ENCODE measurements around the gene DNAH10.
A peak's percentile ranks its signal among the peaks of the same experiment; 100 is the strongest.
"Not testable (repeated sequence)": the region's sequence is repeated elsewhere in the genome, so short reads cannot be mapped to it uniquely, and the experiment has no call there.

DNAH10 gene

DNA sequence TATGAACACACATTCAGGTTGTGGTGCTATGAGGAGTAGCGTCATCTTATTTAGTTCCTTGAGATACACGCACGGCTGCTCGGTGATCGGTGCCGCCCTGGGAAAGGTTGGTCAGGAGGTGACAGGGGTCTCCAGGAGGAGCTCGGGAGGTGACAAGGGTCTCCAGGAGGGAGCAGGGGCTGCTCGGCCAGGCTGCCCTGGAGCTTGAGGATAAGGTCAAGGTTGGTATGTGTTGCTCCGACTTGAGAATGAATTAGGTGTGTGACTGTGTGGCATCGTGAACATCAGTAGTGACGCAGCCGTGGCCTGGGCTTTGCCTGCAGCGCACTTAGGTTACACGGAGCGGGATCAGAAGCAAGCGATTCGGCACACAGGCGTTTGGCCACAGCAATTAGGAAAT lies 174.4 kb downstream of the DNAH10 start:
- no peak for DNase-seq (ENCODE audit: low read depth)

DNA sequence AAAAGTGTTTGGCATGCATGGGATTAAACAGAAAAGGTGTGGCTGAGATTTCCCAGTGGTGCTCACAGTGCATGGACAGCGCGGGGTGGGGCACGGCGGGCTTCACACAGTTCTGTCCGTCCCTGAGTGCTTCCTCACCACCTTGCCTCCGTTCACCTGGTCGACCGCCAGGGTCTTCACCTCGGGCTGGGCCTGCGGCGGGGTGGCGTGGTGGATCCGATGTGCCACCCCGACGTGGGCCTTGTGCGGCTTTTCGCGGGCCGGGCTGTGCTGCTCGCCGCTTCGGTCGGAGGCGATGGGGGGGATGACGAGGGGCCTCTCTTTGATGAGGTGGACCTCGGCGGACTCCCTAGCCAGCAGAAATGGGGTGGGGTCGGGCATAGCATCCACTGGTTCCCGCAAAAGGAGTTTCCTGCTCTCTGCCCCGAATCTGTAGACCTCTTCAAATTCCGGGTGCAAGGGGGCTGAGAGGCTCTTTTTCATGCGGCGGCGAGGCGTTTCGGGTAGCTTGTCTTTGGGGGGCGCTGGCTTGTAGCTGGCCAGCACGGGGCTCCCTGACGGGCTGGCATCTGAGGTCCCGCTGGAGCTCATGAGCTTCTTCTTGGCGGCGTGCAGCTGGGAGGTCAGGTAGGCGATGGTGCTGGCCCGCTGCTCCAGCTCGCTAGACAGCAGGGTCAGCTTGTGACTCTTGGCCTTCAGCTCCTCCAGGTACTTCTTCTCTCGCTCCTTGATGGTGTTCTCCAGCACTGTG lies 175.0 kb downstream of the DNAH10 start:
- no peak for DNase-seq (ENCODE audit: low read depth)

DNA sequence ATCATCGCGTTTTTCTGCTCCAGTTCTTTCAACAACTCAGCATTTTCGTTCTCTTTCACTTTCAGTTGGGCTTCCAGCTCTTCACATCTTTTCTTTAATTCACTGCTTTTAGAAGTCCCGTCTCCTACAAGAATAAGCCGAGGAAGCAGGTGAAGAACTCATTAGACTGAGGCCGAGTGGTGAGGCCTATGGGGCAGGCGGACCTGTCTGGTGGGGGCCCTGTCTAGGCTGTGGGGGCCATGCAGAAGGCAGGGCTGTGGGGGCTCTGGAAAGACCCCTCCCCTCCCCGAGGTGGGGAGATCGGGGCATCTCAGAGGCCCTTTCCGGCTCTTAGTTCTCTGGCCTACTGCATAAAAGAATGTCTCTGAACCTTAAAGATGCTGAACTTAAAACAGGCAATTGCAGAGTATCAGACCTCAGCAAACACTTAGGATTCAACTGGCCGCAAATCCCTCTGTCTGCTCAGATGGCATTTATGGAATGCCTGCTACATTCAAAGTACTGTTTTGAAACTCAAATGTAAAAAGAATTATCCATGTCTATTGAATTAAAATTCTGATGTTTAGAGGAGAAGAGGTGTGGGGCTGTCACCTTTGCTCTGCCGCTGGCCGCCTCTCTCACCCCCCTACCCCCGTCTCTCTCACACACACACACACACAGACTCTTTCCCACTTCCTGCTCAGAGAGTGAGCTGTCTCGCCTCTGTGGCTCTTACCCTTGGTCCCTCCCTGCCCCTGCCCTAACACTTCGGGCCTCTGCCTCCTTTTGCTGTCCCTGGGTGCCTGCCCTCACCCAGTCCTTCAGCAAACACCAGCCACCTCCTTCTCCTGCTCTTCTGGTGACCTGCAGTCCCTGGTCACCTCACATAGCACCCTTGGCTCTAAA lies 175.8 kb downstream of the DNAH10 start:
- DNase-seq (ENCODE audit: low read depth), result peak; percentile 49

DNA sequence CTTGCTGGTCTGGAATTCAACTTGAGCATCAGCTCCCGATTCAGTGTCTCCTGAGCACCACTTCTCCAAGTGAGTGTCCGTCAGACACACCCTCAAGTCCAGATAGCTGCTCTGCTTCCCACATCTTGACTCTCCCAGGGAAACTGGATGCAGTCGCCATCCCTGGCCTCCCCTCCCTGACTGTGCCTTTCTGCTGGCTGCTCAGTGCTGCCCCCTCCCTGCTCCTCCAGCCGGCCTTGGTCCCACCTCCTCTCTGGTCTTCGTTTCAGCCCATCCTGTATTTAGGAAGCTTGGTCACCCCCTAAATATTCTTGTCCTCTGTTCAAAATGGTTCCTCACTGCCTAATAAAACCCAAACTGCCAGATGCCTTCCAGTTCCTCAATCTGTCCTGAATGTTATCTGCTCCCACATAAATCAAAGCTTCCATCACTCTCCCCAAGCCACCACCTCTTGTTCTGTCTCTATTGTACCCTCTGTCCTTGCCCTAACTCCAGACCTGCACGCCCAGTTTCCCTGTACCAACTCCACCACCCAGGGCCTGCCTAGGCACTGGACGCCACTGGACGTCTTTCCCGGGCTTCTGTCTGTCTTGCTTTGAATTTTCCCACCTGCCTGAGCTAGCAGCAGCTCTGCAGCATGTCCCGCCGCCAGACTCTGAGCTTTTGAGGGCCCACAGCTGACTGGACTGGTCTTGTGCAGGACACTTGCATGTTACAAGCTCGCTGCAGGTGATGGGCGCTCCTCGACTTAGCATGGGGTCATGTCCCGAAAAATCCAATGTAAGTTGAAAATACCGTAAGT lies 176.8 kb downstream of the DNAH10 start:
- no peak for DNase-seq (ENCODE audit: low read depth)

DNA sequence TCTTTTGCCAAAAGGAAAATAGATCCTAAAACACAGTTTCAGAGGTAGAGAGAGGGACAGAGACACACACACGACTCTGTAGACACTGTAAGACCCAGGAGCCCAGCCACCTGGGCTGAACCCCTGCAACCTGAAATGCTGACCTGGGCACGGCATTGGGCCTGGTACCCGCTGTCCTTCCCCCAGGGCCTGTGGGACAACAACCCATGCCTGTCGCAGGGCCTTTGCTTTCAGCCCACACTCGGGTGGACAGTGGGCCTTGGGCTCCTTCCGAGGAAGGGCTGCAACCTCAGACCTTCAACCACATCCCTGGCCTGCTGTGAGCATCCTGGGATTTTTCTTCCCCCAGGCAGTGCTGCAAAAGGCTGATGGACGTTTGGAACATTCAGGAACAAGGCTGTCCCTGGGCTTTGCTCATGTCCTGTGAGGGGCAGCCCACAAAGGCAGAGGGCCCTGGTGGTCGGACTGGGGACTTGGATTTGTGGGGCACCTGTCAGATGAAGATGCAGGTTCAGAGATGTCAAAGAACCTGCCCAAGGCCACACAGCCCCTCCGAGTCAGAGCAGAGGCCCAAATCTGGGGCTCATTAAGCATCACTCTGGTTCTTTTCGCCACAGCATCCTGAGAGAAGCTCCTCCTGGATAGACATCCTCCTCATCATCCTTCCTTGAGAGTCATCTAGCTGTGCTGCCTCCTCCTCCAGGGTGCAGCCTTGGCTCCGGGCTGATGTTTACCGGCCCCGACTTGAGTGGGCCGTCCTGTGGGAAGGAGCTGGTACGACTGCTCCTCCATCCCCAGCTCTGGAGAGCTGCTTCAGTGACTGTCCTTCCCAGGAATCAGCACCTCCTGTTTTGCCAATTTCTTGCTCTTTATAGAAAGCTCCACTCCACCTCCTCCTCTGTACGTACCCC lies 177.9 kb downstream of the DNAH10 start:
- no peak for DNase-seq (ENCODE audit: low read depth)

DNA sequence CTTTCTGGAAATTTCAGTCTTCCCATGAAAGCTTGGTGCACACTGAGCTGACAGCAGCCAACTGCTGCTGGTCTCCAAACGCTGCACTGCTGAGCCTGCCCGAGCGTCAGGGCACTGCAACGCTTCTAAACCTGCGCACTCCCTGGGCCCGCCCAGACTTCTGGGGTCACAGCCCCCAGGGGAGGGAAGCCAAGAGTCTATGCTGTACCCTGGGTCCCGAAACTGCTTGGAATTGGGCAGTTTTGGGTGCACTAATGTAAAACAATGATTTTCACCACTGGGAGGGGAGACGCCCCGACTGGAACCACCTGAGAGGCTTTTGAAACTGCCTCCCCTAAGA lies 178.5 kb downstream of the DNAH10 start:
- DNase-seq (ENCODE audit: low read depth), result no peak

DNA sequence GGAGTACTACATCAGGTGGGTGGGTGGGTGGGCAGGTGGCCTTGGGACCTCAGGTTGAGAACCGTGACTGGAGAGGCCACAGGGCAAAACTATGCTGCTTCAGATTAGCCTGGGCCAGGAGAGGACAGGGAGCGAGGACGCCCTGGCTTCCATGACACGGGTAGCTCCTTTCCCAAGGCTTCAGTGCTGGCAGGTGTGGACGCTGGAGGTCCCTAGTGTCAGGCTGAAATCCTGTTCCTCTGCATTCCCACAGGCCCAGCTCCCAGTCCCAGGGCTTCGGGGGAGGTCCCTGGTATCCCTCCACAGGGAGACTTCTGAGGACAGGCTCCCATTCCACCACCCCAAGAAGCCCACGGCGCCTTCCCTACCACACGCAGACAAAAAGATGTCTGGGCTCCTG lies 178.9 kb downstream of the DNAH10 start:
- no peak for DNase-seq (ENCODE audit: low read depth)

DNA sequence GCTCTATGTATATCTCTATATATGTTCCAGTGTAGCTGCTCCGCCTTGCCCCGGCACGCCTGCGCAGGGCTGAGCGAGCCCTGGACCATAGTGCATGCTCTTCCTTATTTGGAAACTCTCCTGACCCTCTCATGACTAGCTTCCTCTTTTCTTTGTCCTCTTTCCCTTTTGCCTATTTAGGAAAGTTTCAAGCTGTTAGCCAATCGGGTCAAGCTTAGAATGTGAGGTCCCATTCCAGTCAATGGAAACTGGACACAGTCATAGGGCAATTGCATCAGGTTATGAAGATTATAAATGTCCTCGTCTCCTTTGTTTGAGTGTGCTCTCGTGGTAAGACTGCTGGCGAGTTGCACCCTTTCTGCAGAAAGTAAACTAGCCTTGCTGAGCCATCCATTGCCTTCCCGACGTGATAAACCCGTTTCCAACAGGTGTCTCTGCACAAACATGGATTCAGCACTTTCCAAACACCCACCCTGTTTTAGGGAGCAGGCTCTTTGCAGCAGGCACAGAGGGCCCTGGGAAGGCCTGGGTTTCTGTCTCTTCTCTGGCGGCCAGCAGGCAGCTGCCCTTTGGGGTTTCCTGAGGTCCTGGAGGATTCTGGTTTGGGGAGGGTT lies 179.6 kb downstream of the DNAH10 start:
- no peak for DNase-seq (ENCODE audit: low read depth)

DNA sequence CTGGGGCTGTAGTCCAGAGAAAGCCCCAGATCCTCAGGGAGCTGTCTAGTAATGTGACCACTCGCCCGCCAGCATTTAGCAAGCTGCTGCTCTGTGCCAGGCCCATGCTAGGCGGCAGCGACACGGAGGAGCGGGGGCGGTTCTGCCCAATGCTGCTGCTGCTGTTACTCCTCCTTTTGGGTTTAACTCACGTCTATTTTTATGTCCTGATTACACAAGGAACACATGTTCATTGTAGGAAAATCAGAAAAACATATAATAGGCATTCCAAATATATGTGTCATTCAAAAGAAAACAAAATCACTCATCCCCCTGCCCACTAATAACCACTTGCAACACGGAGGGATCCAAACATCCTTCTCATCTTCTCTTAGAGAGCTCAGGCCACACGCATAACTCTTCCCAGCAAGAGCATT lies 180.1 kb downstream of the DNAH10 start:
- no peak for DNase-seq (ENCODE audit: low read depth)

DNA sequence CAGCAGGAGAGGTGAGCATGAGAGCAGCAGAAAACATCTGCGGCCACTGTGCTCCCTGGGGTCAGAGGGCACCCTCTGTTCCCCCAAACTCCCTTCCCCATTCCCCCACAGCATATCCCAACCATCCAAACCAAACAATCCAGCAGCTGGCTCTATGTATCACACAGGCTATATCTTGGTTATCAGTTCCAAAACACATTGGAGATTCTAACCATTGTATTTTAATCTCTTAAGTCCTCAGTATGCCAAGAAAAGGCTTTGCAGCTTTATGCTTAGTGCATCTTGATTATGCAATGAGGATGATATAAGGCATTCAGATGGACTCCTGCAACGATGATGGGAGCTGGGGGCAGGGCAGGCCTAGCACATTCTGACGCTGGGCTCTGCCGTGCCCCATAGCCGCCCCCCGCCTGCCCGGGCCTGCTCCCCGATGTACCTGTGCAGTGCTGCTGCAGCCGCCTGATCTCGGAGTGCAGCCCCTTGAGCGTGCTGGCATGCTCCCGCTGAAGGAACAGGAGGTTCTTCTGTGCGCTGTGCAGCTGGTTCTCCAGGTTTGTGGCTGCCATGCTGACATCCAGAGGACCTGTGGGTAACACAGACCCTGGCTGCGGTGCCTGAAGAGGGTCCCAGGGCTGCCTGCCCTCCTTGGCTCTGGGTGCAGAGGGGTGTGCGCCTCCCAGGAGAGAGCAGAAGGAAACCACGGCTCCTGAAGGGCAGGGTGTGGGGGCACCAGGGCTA lies 181.0 kb downstream of the DNAH10 start:
- DNase-seq (ENCODE audit: low read depth), result no peak

DNA sequence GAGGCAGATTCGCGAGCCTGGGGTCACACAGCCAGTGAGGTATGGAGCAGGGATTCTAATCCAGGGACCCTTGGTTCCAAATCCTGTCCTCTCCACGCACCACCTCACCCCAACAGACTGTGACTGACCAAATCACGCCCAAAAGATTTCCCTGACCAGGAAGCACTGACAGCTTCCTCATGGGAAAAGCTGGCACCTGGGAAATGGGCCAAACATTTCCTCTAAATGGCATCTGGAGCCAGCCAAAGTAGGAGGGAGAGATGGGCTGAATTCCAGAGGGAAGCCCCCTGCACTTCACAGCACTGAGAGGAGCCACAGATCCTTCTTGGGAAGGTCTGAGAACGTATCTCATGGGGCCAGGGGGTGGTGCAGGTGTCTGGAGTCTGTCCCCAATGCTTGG lies 181.7 kb downstream of the DNAH10 start:
- DNase-seq (ENCODE audit: low read depth), result no peak

DNA sequence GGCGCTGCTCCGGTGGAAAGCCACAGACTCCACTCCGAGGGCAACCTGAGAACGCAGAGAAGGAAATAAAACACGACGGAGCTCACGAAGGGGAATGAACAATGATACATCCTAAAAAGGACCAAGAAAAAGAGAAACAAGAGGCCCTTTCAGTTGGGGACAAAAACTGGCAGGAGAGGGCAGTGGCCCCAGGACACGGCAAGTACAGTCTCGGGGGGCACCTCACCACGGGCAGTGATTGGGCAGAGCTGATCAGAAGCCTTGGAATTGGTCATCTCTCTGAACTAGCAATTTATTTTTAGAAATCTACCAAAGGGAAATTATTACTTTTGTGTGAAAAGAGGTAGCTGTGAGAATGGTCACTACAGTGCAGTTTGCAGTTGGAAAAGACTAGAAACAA lies 182.6 kb downstream of the DNAH10 start:
- DNase-seq (ENCODE audit: low read depth), result no peak

DNA sequence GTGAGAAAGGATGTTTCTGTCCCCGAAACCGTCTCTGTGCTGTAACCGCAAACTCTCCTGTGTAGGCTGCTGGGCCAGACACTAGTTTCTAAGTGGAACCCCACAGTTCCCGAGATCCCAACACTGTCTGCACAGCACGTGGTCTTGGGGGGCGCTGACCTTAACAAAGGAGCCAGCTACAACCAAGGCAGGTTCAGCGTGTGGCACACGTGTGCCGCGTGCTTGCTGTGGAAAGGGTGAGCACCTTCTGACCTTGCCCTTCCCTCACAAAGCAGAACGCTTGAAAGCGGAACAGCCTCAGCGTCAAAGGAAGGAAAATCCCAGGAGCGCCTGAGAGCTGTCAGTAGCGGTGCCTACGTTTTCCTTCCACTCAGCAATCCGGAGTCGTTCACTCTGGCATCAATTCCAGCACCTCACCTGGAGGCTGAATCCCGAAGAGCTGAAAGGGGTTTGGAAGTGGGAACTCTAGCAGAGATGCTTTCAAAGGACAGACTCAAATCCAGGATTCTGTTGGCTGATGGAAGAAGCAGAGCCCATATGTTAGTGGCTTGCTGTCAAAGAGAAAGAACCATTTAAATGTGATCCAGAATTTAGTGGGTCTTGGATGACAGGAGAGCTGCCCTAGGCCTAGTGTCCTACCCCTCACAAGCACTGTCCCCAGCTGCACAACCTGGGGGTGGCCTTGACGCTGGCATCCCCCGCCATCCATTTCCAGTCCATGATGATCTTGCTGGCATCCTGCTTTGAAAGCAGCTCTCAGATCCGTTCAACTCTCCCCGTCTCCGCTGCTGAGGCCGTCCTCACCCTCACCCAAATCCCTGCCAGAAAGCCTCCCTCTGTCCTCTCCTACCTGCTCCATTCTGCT lies 183.4 kb downstream of the DNAH10 start:
- no peak for DNase-seq (ENCODE audit: low read depth)

DNA sequence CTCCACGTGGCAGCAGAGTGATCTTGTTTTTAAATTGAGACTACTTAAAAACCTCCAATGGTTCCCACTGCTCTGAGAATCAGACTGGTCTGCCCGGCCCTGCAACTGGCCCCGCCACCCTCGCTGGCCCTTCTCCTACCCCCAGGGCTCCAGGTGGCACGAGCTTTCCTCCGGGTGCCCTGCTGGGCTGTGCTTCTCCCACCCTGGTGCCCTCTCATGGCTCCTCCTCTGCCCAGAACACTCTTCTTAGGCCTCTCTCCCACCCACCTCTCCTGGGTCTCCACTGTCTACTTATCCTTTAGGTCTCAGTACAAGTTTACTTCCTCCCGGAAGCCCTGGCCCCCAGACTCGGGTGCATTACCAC lies 184.0 kb downstream of the DNAH10 start:
- no peak for DNase-seq (ENCODE audit: low read depth)

DNA sequence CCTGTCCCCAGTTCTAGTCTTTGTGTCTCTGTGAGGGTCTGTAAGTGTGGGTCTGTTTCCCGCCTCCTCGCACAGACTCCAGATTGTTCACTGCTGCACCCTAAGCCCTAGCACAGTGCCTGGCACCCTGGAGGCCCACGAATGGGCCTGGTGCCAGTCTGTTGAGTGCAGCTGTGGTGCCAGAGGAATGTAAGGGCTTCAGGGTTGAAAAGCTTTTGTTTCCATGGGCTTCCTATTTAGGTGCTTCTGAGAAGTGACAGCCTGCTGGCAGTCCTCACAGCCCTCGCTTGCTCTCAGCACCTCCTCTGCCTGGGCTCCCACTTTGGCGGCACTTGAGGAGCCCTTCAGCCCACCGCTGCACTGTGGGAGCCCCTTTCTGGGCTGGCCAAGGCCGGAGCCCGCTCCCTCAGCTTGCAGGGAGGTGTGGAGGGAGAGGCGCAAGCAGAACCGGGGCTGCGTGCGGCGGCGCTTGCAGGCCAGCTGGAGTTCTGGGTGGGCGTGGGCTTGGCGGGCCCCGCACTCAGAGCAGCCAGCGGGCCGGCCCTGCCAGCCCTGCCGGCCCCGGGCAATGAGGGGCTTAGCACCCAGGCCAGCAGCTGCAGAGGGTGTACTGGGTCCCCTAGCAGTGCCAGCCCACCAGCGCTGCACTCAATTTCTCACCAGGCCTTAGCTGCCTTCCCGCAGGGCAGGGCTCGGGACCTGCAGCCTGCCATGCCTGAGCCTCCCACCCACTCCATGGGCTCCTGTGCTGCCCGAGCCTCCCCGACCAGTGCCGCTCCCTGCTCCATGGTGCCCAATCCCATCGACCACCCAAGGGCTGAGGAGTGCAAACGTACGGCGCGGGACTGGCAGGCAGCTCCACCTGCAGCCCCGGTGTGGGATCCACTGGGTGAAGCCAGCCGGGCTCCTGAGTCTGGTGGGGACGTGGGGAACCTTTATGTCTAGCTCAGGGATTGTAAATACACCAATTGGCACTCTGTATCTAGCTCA lies 184.7 kb downstream of the DNAH10 start:
- DNase-seq (ENCODE audit: low read depth), result not testable (repeated sequence)

DNA sequence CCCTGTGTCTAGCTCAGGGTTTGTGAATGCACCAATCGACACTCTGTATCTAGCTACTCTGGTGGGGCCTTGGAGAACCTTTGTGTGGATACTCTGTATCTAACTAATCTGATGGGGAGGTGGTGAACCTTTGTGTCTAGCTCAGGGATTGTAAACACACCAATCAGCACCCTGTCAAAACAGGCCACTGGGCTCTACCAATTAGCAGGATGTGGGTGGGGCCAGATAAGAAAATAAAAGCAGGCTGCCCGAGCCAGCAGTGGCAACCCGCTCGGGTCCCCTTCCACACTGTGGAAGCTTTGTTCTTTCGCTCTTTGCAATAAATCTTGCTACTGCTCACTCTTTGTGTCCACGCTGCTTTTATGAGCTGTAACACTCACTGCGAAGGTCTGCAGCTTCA lies 185.4 kb downstream of the DNAH10 start:
- DNase-seq (ENCODE audit: low read depth), result not testable (repeated sequence)

DNA sequence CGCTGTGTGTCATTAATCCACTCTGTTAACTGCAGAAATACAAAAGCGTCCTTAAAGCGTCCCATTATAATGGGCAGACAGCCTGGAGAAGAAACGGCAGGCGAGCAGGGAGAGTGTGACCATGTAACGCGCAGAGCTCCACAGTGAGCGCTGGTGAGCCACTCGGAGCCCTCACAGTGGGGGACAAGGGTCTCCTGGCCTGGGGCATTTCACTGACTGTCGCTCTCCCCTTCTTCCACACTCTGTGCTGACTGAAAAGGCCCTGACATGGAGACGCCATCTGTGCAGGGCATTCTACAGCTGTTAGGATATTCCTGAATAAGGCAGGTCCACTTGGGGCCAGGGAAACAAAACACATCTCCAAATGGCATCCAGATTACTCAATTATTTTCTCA lies 186.3 kb downstream of the DNAH10 start:
- DNase-seq (ENCODE audit: low read depth), result no peak

All from activated gamma-delta T cell treated with anti-CD3 and anti-CD28 coated beads, Interleukin-2, amount 50 U/mL, for 16 hours (primary cell).